Measurements from ENCODE around the gene CCDC27. TPM values are rescaled to one million over a fixed set of nuclear protein-coding genes. Genes with fewer than 3 reads are reported as not detected.

Gene CCDC27
- total and polyA plus RNA-seq, 2 donors (not counting 1 experiment from before 2014, with no cell fraction given): not detected

DNA sequence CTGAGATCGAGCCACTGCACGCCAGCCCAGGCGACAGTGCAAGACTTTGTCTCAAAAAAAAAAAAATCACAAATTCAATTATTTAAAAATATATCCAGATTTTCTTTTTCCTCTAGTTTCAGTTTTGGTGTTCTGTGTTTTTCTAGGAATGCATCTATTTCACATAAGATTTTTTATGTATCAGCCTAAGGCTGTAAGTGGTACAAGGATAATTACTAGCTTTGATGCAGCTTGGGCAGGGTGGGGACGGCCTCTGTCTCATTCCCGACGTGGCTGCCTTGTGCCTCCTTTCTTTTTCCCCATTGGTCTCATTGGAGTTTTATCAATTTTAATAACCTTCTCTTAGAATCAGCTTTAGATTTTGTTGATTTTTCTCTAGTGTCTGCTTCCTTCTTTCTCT is 6.9 kb downstream of the CCDC27 start:
- no peak overlapping the region for H3K27ac Mint-ChIP-seq
- CTCF ChIA-PET: no interaction called here

DNA sequence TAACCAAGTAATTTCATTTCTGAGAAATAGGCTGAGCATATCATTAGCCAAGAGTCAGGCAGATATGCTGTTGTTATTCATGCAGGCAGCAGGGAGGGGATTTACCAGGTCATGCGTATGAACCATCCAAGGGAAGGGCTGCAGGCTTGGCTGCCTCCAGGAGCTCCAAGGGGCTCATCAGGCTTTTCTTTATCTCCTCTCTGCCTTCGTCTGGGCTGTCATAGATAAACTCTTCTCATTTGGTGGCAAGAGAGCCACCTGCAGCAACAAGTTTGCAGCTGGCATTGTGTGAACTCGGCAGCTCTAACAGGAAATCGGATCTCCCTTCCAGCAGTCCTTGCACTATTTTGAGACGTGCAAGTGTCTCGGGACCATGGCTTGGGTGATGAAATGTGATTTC is 7.5 kb downstream of the CCDC27 start:
- Histone ChIP-seq H3K79me2 (ENCODE audit: control insufficient read depth, insufficient read depth, low read length) (no peaks in the 10 kb centered on the region), H3K36me3 (replicated peaks in 1 of 2; ENCODE audit: control extremely low read depth in 1 of 2, control insufficient read depth in 1 of 2, extremely low read depth in 1 of 2, insufficient read depth in 2 of 2, low read length in 1 of 2) (no peaks in the 10 kb centered on the region), H3K4me1 (ENCODE audit: control insufficient read depth in 2 of 2, insufficient read depth in 2 of 2, low read length in 2 of 2) (no peaks in the 10 kb centered on the region), H2AFZ (ENCODE audit: insufficient read depth, low read depth, low read length, poor library complexity, severe bottlenecking) (no peak overlapping the region), H3K4me3 (ENCODE audit: control extremely low read depth in 1 of 5, extremely low read depth in 1 of 5, insufficient read depth in 1 of 5, low read depth in 2 of 5, low read length in 4 of 5) (no peak overlapping the region), H3K9me3 (ENCODE audit: control extremely low read depth in 1 of 3, control insufficient read depth in 2 of 3, insufficient read depth in 1 of 3, low read length in 2 of 3) (peaks cover 0 to 12% (median 0%) of the 10 kb centered on the region in 3 donors), H3K4me2 (replicated peaks; ENCODE audit: low read depth, low read length, poor library complexity, severe bottlenecking) (no peak overlapping the region), H3K27ac (ENCODE audit: low read length in 2 of 2) (no peak overlapping the region), H3K27me3 (replicated peaks in 1 of 4; ENCODE audit: control extremely low read depth in 1 of 4, control insufficient read depth in 3 of 4, insufficient read depth in 4 of 4, low read length in 3 of 4) (peaks cover 0 to 18% (median 0%) of the 10 kb centered on the region in 4 experiments), H4K20me1 (ENCODE audit: control insufficient read depth, insufficient read depth, low read length, poor library complexity, severe bottlenecking) (no peaks in the 10 kb centered on the region), H3K9ac (ENCODE audit: low read length) (no peak overlapping the region)
- ATAC-seq (ENCODE audit: low read depth) (no peak), DNase-seq (no peak)
- no peak for TF ChIP-seq EZH2 (IDR thresholded peaks at IDR 0.05; ENCODE audit: borderline replicate concordance, insufficient read depth, low read depth, low read length, poor library complexity, severe bottlenecking)
- TF ChIP-seq, protein P1, sequence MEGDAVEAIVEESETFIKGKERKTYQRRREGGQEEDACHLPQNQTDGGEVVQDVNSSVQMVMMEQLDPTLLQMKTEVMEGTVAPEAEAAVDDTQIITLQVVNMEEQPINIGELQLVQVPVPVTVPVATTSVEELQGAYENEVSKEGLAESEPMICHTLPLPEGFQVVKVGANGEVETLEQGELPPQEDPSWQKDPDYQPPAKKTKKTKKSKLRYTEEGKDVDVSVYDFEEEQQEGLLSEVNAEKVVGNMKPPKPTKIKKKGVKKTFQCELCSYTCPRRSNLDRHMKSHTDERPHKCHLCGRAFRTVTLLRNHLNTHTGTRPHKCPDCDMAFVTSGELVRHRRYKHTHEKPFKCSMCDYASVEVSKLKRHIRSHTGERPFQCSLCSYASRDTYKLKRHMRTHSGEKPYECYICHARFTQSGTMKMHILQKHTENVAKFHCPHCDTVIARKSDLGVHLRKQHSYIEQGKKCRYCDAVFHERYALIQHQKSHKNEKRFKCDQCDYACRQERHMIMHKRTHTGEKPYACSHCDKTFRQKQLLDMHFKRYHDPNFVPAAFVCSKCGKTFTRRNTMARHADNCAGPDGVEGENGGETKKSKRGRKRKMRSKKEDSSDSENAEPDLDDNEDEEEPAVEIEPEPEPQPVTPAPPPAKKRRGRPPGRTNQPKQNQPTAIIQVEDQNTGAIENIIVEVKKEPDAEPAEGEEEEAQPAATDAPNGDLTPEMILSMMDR (IDR thresholded peaks at IDR 0.05): no peak
- H3K4me3 Mint-ChIP-seq: no peak overlapping the region
- H3K27me3 Mint-ChIP-seq: peaks cover 34% of the 10 kb centered on the region
- H3K4me1 Mint-ChIP-seq: no peaks in the 10 kb centered on the region
- 67% methylated on average over 4 of the region's 6 CpGs for WGBS (ENCODE audit: insufficient coverage)
- intact Hi-C loops (cut with micrococcal nuclease): no loop called here
- POLR2A ChIA-PET: interaction anchor here (0.5 kb wide), 1 partner anchor 1975 kb away, joined by 7 read pairs; no protein-coding TSS in a partner anchor
- H3K27ac Mint-ChIP-seq: no peak overlapping the region
- CTCF ChIA-PET: no interaction called here
- no peaks in the 10 kb centered on the region for H3K9me3 Mint-ChIP-seq (ENCODE audit: insufficient read depth)

More for the DNA sequence above, 6.9 kb downstream of the CCDC27 start:
- H3K4me3 Mint-ChIP-seq: no peak overlapping the region
- H3K4me1 ChIP-seq (ENCODE audit: control insufficient read depth in 2 of 2, insufficient read depth in 2 of 2, low read length in 2 of 2): no peaks in the 10 kb centered on the region
- H3K9ac ChIP-seq (ENCODE audit: low read length): no peak overlapping the region
- H3K36me3 ChIP-seq (replicated peaks in 1 of 2; ENCODE audit: control extremely low read depth in 1 of 2, control insufficient read depth in 1 of 2, extremely low read depth in 1 of 2, insufficient read depth in 2 of 2, low read length in 1 of 2): no peaks in the 10 kb centered on the region
- peaks cover 30% of the 10 kb centered on the region for H3K27me3 Mint-ChIP-seq
- no peak overlapping the region for H3K4me2 ChIP-seq (replicated peaks; ENCODE audit: low read depth, low read length, poor library complexity, severe bottlenecking)
- POLR2A ChIA-PET: no interaction called here
- no CpG with 5 or more reads among the region's 6 CpGs for WGBS (ENCODE audit: insufficient coverage)
- intact Hi-C loops (cut with micrococcal nuclease): no loop called here
- peaks cover 0 to 23% (median 0%) of the 10 kb centered on the region in 4 experiments for H3K27me3 ChIP-seq (replicated peaks in 1 of 4; ENCODE audit: control extremely low read depth in 1 of 4, control insufficient read depth in 3 of 4, insufficient read depth in 4 of 4, low read length in 3 of 4)
- H4K20me1 ChIP-seq (ENCODE audit: control insufficient read depth, insufficient read depth, low read length, poor library complexity, severe bottlenecking): no peaks in the 10 kb centered on the region
- no peak overlapping the region for H3K27ac ChIP-seq (ENCODE audit: low read length in 2 of 2)
- TF ChIP-seq, protein P1 (IDR thresholded peaks at IDR 0.05): no peak
- no peak for TF ChIP-seq EZH2 (IDR thresholded peaks at IDR 0.05; ENCODE audit: borderline replicate concordance, insufficient read depth, low read depth, low read length, poor library complexity, severe bottlenecking)
- no peaks in the 10 kb centered on the region for H3K79me2 ChIP-seq (ENCODE audit: control insufficient read depth, insufficient read depth, low read length)
- H3K9me3 Mint-ChIP-seq (ENCODE audit: insufficient read depth): no peaks in the 10 kb centered on the region
- no peak overlapping the region for H3K4me3 ChIP-seq (ENCODE audit: control extremely low read depth in 1 of 5, extremely low read depth in 1 of 5, insufficient read depth in 1 of 5, low read depth in 2 of 5, low read length in 4 of 5)
- H3K4me1 Mint-ChIP-seq: no peaks in the 10 kb centered on the region
- H2AFZ ChIP-seq (ENCODE audit: insufficient read depth, low read depth, low read length, poor library complexity, severe bottlenecking): no peak overlapping the region
- ATAC-seq (ENCODE audit: low read depth) (no peak), DNase-seq (no peak)
- H3K9me3 ChIP-seq (ENCODE audit: control extremely low read depth in 1 of 3, control insufficient read depth in 2 of 3, insufficient read depth in 1 of 3, low read length in 2 of 3): peaks cover 0 to 12% (median 0%) of the 10 kb centered on the region in 3 donors
